Panc1 (cell line): ENCODE measurements around the gene GPR37L1.

ENCODE experiments used
- POLR2AphosphoS5 ChIP-seq: IDR thresholded peaks from 2 replicates; pipeline ENCODE4 v1.6.1; 2012; ENCODE audit warnings: mild to moderate bottlenecking, low read depth, low read length, moderate library complexity
- TF ChIP-seq, protein P1 (sequence below): fragments of 450-650 bp; IDR thresholded peaks from 2 replicates; pipeline ENCODE4 v1.5.1; 2017; ENCODE audit warnings: mild to moderate bottlenecking
- TF ChIP-seq, protein P2 (sequence below), 2 experiments: IDR thresholded peaks; 2 replicates each; pipeline ENCODE4 v1.6.1; 2011 to 2012; ENCODE audit warnings: low read depth in 2 of 2, control low read depth in 1 of 2, low read length in 1 of 2, mild to moderate bottlenecking in 1 of 2, moderate library complexity in 1 of 2; ENCODE audit not compliant: insufficient read depth in 1 of 2

DNA sequence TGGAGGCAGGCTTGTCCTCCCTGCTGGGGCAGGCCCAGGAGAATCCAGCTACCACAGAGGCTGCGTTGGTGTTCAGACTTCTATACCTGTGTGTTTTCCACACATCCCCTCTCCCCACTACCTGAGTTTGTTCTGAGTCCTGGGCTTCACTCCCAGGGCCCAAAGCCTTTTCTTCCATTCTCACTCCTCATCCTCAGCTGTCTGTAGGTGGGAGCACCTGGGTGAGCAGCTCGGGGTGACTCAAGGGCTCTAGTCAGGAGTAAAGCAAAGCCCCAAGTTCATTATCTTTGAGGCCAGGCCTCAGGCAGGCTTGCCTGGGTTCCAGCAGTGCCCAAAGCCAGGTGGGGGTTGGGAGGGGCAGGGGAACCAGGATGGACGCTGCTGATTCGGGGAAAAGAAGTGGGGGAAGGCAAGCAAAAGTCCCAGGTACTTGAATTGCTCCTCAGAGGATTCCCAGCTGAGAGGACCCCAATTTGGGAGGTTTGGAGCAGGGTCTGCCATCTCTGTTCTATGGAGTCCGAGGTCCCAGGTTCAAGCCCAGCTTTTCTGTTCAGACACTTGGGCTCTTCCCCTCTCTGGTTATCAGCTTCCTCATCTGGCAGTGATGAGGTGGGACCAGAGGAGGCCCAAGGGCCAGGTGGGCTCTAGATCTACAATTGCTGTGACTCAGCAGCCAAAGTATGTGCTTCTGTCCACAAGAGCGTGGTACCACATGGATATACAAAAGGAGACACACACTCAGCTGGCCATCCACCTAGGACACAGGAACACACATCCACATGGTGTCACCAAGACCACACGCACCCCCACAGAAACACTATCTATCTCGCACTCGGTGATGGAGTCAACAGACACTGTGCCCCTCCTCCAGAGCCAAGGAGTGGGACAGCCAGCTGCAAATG, 43.5 kb downstream of the GPR37L1 start:
- TF ChIP-seq, protein P1, sequence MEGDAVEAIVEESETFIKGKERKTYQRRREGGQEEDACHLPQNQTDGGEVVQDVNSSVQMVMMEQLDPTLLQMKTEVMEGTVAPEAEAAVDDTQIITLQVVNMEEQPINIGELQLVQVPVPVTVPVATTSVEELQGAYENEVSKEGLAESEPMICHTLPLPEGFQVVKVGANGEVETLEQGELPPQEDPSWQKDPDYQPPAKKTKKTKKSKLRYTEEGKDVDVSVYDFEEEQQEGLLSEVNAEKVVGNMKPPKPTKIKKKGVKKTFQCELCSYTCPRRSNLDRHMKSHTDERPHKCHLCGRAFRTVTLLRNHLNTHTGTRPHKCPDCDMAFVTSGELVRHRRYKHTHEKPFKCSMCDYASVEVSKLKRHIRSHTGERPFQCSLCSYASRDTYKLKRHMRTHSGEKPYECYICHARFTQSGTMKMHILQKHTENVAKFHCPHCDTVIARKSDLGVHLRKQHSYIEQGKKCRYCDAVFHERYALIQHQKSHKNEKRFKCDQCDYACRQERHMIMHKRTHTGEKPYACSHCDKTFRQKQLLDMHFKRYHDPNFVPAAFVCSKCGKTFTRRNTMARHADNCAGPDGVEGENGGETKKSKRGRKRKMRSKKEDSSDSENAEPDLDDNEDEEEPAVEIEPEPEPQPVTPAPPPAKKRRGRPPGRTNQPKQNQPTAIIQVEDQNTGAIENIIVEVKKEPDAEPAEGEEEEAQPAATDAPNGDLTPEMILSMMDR, result no peak
- TF ChIP-seq, protein P2, sequence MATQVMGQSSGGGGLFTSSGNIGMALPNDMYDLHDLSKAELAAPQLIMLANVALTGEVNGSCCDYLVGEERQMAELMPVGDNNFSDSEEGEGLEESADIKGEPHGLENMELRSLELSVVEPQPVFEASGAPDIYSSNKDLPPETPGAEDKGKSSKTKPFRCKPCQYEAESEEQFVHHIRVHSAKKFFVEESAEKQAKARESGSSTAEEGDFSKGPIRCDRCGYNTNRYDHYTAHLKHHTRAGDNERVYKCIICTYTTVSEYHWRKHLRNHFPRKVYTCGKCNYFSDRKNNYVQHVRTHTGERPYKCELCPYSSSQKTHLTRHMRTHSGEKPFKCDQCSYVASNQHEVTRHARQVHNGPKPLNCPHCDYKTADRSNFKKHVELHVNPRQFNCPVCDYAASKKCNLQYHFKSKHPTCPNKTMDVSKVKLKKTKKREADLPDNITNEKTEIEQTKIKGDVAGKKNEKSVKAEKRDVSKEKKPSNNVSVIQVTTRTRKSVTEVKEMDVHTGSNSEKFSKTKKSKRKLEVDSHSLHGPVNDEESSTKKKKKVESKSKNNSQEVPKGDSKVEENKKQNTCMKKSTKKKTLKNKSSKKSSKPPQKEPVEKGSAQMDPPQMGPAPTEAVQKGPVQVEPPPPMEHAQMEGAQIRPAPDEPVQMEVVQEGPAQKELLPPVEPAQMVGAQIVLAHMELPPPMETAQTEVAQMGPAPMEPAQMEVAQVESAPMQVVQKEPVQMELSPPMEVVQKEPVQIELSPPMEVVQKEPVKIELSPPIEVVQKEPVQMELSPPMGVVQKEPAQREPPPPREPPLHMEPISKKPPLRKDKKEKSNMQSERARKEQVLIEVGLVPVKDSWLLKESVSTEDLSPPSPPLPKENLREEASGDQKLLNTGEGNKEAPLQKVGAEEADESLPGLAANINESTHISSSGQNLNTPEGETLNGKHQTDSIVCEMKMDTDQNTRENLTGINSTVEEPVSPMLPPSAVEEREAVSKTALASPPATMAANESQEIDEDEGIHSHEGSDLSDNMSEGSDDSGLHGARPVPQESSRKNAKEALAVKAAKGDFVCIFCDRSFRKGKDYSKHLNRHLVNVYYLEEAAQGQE (IDR thresholded peaks at IDR 0.05; ENCODE audit: insufficient read depth in 1 of 2, low read depth in 2 of 2, low read length in 1 of 2), result no peak
- no peak for TF ChIP-seq POLR2AphosphoS5
